T-helper 1 cell treated with Interleukin-12 subunit alpha and Interleukin-12 subunit beta and Interleukin-4 antibody, amounts not matched to agents 30 ng/mL and 1 ng/mL, for 36 hours (primary cell): ENCODE results near the gene FAM222B. TPM values are rescaled to one million over a fixed set of nuclear protein-coding genes. Genes with fewer than 3 reads are reported as not detected.
"Not testable (repeated sequence)": the region's sequence is repeated elsewhere in the genome, so short reads cannot be mapped to it uniquely, and the experiment has no call there.

Experiments
- intact Hi-C: fragments of 100-400 bp; cut with micrococcal nuclease; formaldehyde crosslinking; loops from one replicate; pipeline ENCODE4 v1.15.1; 2024
- total RNA-seq: library from RNA; stranded (reverse); gene quantifications from 2 replicates; pipeline ENCODE4 v1.2.3, GENCODE V29; 2022

Gene FAM222B
- total RNA-seq, 1 donor from 2014 or later: 23.9 TPM

DNA sequence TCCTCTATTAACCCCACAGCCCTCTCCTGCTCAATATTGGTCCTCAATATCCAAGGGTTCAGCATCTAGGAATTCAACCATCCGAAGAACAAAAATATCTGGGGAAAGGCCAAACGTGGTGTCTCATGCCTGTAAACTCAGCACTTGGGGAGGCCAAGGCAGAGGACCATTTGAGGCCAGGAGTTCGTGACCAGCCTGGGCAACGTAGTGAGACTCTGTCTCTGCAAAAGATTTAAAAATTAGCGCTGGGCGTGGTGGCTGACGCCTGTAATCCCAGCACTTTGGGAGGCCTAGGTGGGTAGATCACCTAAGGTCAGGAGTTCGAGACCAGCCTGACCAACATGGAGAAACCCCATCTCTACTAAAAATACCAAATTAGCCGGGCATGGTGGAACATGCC lies 4.1 kb upstream of the FAM222B start:
- intact Hi-C loops: loop anchor here (10.0 kb wide), 1 partner anchor 182 kb away; the partner anchor contains the start of genes SDF2 and SUPT6H

DNA sequence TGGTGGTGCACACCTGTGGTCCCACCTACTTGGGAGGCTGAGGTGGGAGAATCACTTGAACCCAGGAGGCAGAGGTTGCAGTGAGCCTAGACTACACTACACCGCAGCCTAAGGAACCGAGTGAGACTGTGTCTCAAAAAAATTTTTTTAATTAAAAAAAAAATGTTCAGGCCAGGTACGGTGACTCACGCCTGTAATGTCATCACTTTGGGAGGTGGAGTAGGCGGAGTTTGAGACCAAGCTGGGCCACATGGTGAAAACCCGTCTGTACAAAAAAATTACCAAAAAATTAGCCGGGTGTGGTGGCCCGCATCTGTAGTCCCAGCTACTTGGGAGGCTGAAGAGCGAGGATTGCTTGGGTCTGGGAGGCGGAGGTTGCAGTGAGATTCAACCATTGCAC lies 3.6 kb upstream of the FAM222B start:
- intact Hi-C loops: loop anchor here (10.0 kb wide), 1 partner anchor 181 kb away; the partner anchor contains the start of genes SDF2 and SUPT6H

DNA sequence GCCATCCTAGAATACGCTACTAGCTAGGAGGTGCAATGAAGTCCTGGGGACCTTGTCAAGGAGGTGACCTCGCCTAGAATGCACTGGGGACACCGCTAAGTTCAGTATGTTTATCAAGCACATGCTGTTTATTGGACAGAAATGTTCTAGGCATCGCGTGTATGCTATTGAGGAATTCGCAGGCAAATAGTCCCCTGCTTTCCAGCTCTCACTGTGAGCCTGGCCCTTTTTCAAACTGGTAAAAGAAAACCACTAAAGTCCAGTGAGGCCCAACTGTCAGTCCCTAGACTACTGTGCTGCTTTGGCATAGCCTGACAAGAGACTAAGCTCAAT lies 1.2 kb upstream of the FAM222B start:
- intact Hi-C loops: loop anchor here (5.0 to 10.0 kb wide), 2 partner anchors 51 to 179 kb away; partner anchors contain the start of genes SDF2 and SUPT6H

DNA sequence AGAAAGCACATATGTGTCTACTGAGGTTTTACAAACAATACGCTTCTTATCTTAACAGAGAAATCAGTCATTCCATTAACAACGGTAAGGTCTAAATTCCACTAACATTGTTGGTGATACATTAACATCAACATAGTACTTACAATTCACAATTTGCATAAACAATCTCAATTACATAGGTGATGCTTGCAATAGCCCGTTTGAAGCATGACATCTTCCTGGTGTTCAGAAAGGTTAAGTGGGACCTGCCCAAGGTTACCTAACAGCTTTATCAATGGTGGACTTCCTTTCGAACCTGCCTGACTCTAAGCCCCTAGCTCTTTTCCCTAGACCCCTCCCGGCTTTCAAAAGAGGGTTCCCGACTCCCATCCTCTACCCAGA lies 699 bp downstream of the FAM222B start:
- intact Hi-C loops: loop anchor here (1.0 to 10.0 kb wide), 8 partner anchors 12 to 177 kb away; partner anchors contain the start of genes DHRS13, NEK8, PHF12 and SDF2

DNA sequence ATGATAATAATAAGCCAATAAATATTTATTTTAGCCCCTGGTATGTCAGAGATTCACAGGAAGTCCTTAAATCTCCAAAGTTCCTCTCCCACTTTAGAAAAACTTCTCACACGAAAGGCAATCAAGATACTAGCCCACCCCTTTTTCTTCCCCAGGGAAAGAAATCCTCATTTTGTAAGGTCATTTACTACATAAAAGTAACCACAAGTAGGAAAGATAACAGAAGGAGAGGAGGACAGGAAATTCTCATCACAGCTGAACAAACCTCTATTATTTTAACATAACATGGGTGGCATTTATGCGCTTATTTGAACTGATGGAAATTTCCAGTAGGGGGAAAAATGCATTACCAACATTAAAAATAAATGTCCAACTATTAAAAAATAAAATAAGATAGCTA lies 3.4 kb downstream of the FAM222B start:
- intact Hi-C loops: no loop called here

DNA sequence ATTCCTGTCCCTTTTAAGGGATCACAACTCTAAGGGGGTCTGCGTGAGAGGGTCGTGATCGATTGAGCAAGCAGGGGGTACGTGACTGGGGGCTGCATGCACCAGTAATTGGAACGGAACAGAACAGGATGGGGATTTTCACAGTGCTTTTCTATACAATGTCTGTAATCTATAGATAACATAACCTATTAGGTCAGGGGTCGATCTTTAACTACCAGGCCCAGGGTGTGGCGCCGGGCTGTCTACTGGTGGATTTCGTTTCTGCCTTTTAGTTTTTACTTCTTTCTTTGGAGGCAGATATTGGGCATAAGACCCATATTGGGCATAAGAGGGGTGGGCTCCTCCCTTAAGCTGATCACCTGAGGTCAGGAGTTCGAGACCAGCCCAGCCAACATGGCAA lies 6.0 kb downstream of the FAM222B start:
- intact Hi-C loops: not testable (repeated sequence)

DNA sequence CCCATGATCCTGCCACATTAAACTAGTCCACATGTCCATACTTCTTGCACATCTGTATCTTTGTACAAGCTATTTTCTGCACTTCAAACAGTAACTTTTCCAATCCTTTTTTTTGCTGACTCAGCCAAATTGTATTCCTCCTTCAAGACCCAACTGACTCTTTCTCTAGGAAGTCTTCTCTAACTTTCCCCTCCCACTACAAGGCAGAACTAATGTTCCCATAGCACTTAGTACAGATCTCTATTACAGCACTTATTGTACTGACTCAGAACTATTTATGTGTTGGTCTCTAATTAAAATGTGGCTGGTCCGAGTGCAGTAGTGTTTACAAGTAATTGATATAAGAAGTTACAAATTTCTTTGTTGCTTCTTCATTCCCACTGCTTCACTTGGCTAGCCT lies 8.2 kb downstream of the FAM222B start:
- intact Hi-C loops: no loop called here

DNA sequence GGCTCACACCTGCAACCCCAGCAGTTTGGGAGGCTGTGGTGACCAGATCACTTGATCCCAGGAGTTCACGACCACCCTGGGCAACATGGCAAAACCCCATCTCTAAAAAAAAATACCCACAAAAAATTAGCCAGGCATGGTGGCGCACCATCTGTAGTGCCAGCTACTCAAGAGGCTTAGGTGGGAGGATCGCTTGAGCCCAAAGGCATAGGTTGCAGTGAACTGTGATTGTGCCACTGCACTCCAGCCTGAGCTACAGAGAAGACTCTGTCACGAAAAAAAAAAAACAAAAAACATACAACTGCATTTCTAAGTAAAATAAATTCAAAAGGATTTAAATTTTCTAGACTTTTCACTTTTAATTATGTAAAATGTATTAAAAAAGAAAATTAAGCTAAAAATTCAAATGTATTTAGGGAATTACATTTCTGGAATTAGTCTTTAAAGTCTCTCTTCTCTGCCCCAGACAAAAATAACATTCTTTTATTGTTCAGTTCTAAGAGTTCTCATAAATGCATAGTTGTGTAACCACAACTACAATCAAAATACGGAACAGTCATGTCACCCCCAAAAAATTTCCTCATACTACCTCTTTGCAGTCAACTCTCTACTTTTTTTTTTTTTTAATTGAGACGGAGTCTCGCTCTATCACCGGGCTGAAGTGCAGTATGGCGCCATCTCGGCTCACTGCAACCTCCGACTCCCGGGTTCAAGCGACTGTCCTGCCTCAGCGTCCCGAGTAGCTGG lies 14.1 kb downstream of the FAM222B start:
- intact Hi-C loops: no loop called here

DNA sequence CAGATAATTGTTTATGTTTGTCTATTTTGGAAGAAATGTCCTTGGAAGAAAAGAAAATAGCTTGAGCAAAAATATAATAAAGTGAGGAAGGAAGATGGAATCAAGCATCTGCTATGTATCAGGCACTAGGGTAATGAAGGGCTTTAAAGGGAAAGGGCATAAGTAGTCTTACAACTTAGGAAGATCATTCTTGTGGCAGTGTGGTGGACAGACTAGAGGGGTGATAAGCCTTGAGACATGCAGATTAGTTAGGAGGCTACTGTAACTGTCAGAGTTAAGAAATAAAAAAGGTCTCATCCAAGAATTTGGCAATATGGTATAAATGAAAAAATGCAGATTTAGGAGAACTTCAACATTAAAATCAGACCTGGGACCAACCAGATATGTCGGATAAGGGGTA lies 14.9 kb downstream of the FAM222B start:
- intact Hi-C loops: no loop called here

DNA sequence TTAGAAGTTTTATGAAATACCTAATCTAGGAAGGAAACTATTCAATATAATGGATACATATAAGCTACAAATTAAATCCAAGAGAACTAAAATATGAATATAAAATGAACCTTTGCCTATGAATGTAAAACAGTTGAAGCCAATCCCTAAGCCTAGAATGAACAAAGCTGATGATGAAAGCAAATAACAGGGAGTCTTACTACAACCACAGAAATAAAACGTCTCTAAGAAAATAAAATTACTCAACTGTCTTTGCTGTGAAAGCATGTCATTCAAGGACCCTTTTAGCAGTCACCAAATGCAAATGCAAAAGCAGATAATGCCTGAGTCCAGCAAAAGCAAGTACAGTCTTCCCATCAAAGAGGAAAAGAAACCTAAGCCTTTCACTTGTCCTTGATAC lies 23.0 kb downstream of the FAM222B start:
- intact Hi-C loops: loop anchor here (10.0 kb wide), 1 partner anchor 925 kb away; the partner anchor contains the start of gene LYRM9

DNA sequence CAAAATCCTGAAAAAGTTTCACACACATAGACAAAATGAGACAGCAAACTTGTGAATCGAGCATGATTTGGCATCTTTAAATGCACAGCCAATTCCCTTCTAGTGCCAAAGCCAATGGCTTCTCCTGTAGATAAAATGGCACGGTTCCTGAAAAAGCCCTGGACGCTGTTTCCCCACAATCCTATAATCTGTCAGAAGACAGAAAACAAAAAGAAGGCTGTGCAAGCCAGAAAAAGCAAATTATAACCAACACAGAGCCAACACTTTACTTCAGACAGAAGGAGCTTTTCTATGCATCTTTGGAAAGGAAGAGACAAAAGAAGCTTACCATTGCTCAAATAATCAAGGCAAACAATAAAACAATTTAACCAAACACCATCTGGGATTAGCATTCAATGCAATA lies 23.8 kb downstream of the FAM222B start:
- intact Hi-C loops: loop anchor here (10.0 kb wide), 1 partner anchor 924 kb away; the partner anchor contains the start of gene LYRM9

DNA sequence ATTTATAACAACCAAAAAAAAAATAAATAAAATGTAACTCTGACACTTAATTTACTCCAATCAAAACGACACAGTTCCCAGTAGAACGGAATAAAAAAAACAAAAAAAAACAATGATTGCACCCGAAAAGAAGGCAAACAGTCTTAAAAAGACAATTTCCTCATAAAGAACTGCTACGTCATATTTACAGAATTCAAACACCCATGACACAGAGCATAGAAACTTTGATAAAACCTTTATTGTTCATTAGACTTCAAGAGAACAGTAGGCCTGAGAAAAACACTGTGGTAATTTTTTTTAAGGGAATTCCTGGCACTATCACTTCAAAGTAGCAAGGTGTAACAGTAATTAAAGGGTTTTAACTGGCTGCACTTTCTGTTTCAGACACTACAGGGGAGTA lies 26.1 kb downstream of the FAM222B start:
- intact Hi-C loops: loop anchor here (10.0 kb wide), 1 partner anchor 922 kb away; the partner anchor contains the start of gene LYRM9

DNA sequence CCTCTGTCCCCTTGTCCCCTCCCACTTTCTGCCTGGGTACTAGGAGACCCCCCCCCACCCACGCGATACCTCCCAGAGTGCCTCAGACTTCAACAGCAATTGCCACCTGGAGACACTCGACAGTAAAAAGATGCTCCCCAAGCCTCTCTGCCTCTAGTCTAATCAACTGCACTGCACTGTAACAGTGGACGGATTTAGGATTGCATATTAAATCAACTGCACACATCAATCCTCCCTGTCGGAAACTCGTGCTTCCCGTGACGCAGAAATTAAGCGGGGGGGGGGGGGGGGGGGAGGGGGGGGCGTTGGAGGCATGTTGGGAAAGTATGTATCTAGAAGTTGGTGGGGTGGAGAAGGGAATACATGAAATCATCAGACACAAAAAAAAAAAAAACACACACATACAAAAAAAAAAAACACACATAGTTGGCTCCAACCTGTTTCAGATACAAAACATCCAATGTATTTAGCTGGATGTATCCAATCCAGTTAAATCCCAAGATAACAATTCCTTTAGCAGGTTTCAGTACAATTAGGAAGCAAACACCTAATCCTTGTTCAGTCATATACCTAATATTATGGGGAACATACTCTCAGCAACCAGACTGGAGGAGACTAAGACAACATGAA lies 29.7 kb downstream of the FAM222B start:
- intact Hi-C loops: loop anchor here (1.0 to 10.0 kb wide), 12 partner anchors 29 to 1294 kb away; partner anchors contain the start of genes BLTP2, DHRS13, ERAL1 and FAM222B

DNA sequence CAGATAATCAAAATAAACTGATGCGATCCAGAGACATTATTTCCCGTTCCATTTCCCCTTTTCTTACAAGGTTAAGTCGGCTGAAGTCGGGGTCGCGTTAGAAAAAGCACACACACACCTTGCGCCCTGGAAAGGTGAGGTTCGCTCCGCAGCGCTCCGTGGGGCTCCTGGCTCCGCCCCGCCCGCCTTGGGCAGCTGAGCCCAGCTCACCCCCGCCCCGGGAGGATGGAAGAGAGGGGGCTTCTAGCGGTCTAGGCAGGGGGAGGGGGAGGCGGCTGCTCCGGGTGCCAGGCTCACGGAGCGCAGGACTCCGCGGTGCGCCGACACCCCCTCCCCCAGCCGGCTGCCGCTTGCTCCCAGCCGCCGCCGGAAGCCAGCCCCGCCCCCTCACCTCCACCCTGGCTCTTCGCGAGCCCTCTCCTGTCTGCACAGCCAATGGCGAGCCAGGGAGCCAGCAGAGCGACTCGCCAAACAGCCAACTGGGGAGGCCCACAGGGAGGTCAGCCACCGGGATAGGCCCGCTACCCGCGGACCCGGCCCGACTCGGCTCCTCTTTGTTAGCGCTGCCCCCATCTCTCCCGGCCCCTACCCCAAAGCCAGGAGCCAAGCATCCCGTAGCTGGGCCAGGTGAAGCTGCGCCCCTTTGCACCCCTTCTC lies 30.4 kb downstream of the FAM222B start:
- intact Hi-C loops: loop anchor here (1.0 to 10.0 kb wide), 12 partner anchors 30 to 1295 kb away; partner anchors contain the start of genes BLTP2, DHRS13, ERAL1 and FAM222B

DNA sequence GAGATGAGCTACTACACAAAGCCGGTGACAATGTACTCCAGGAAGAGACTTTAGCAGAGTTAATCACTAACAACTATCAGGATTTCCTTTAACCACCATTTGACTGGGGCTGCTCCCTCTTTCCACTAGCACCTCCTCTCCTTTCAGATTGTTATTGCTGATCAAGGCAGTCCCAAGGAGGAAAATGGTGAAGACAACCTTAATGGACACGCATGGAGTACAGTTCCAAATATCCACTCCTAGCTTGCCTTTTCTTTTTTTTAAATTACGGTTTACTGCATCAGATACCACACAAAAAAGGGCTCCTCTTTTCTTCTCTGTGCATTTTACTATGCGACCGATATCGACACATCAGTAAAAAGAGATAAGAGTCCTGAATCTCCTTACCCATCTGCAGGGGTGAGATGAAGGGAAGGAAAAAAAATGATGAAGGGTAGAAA lies 30.9 kb downstream of the FAM222B start:
- intact Hi-C loops: loop anchor here (1.0 to 10.0 kb wide), 12 partner anchors 31 to 1296 kb away; partner anchors contain the start of genes BLTP2, DHRS13, ERAL1 and FAM222B

DNA sequence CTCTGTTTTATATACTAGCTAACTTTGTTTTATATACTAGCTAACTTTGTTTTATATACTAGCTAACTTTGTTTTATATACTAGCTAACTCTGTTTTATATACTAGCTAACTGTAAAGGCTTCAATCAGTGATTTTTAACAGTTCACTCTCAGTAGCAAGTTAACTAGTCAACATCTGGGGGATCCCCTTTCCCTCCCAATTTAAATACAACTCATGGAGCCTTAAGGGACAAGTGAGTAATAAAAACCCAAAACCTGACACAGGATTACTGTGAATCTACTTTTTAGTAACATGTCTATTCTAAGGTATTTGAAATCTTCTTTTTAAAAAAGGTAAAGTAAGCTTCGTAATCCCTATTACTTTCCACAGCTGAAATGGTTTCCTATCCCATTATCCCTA lies 32.2 kb downstream of the FAM222B start:
- intact Hi-C loops: loop anchor here (5.0 to 10.0 kb wide), 3 partner anchors 148 to 1297 kb away; partner anchors contain the start of genes LYRM9, SDF2 and SUPT6H

DNA sequence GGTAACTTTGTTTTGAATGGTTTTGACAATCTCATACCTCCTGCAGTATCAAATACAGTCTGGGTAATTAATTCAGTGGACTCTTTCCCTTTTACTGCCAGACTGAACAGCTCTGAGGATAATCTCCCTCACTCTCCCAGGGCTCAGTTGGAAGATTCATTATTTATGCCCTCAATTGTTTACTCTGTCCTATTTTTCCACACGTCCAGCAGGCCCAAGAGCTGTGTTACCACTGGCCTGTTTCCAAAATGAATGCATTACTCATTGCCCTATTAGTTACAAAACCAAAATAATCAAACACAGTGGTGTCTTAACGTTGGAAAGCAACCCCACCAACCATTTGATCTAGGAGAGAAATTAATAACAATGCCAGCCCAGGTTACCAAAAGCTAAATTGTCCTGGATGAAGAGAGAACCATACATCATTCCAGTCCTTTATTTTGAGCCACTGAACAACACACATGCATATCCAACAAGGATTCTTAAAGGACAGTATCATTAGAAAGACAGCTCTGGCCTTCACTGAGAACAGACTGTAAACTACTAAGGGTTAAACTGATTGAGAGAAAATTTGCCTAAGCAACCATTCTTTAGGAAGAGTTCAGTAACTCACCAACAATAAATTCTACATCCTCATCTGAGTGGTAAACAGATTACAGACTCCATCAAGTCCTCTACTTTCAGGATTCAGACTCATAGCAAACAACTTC lies 34.5 kb downstream of the FAM222B start:
- intact Hi-C loops: no loop called here

DNA sequence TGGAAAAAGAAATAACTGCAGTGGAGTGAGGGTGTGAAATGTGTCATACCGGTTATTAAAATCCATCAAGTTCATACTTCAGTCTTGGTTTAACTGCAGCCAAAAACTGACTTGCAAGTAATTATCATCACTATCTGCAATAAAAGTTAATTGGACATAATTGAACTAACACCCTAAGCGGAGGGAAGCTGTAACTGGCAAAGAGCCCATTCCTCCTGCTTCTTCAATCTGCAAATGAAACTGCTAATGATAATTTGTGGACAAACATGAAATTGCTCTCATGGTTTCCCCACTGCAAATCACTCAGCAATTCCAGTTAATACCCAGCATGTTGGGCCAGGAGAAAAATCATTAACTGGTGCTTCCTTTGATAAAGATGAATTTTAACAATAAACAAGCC lies 46.5 kb downstream of the FAM222B start:
- intact Hi-C loops: no loop called here

DNA sequence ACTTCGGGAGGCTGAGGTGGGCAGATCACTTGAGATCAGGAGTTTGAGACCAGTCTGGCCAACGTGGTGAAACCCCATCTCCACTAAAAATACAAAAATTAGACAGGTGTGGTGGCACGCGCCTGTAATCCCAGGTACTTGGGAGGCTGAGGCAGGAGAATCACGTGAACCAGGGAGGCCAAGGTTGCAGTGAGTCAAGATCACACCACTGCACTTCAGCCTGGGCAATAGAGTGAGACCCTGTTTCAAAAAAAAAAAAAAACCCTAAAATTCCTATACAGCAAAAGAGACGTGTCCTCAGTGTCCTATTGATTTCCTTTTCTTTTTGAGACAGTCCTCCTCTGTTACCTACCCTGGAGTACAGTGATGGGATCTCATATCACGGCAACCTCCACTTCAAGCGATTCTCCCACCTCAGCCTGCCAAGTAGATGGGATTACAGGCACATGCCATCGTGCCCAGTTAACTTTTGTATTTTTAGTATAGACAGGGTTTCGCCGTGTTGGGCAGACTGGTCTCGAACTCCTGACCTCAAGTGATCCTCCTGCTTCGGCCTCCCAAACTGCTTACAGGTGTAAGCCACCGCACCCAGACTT lies 47.6 kb downstream of the FAM222B start:
- intact Hi-C loops: loop anchor here (5.0 kb wide), 1 partner anchor 47 kb away; the partner anchor contains the start of gene FAM222B
